ENCODE results near the gene TANGO2.

Gene TANGO2

GRCh38 chr22:20002128-20002527 lies 18.8 kb upstream of the TANGO2 start:
- Histone ChIP-seq H3K18ac (ENCODE audit: low read length) (no peak overlapping the region), H3K27me3 (ENCODE audit: insufficient read depth, low read length, poor library complexity) (no peaks in the 10 kb centered on the region), H3K23ac (ENCODE audit: low read length) (no peak overlapping the region), H4K5ac (ENCODE audit: low read length) (no peak overlapping the region), H3K4me1 (ENCODE audit: control insufficient read depth, low read depth, low read length) (peaks cover 10% of the 10 kb centered on the region), H3K56ac (ENCODE audit: low read length) (no peak overlapping the region), H3K79me1 (ENCODE audit: low read length) (no peaks in the 10 kb centered on the region), H2BK15ac (replicated peaks; ENCODE audit: low read depth) (no peak overlapping the region), H3K27ac (ENCODE audit: low read depth, low read length) (no peak overlapping the region), H3K9ac (ENCODE audit: low read length) (no peak overlapping the region), H3K4me2 (ENCODE audit: low read length) (no peak overlapping the region), H4K8ac (ENCODE audit: low read depth, low read length) (no peak overlapping the region), H2BK120ac (ENCODE audit: low read depth, low read length) (no peak overlapping the region), H2AK5ac (ENCODE audit: low read length) (no peak overlapping the region), H3K4me3 (ENCODE audit: low read length) (no peak overlapping the region), H3K4ac (ENCODE audit: low read depth, low read length) (no peak overlapping the region), H3K79me2 (ENCODE audit: control insufficient read depth, insufficient read depth, low read length) (no peaks in the 10 kb centered on the region), H3K36me3 (ENCODE audit: control insufficient read depth, insufficient read depth, low read length) (no peaks in the 10 kb centered on the region), H2BK5ac (ENCODE audit: low read length) (no peak overlapping the region)
- DNase-seq = no peak
- no CpG with 5 or more reads among the region's 9 CpGs for WGBS (ENCODE audit: extremely low coverage, insufficient coverage, low lambda C conversion rate)

- Histone ChIP-seq H3K18ac (ENCODE audit: low read length) (no peak overlapping the region), H3K4ac (ENCODE audit: low read depth, low read length) (no peak overlapping the region), H3K4me3 (ENCODE audit: low read length) (no peak overlapping the region), H3K36me3 (ENCODE audit: control insufficient read depth, insufficient read depth, low read length) (no peaks in the 10 kb centered on the region), H3K79me2 (ENCODE audit: control insufficient read depth, insufficient read depth, low read length) (no peaks in the 10 kb centered on the region), H3K23ac (ENCODE audit: low read length) (no peak overlapping the region), H2BK5ac (ENCODE audit: low read length) (no peak overlapping the region), H3K27ac (ENCODE audit: low read depth, low read length) (no peak overlapping the region), H3K79me1 (ENCODE audit: low read length) (no peaks in the 10 kb centered on the region), H3K4me1 (ENCODE audit: control insufficient read depth, low read depth, low read length) (peaks cover 10% of the 10 kb centered on the region), H2AK5ac (ENCODE audit: low read length) (no peak overlapping the region), H4K8ac (ENCODE audit: low read depth, low read length) (no peak overlapping the region), H3K9ac (ENCODE audit: low read length) (no peak overlapping the region), H3K4me2 (ENCODE audit: low read length) (no peak overlapping the region), H3K27me3 (ENCODE audit: insufficient read depth, low read length, poor library complexity) (no peaks in the 10 kb centered on the region), H4K5ac (ENCODE audit: low read length) (no peak overlapping the region), H2BK120ac (ENCODE audit: low read depth, low read length) (no peak overlapping the region), H2BK15ac (replicated peaks; ENCODE audit: low read depth) (no peak overlapping the region), H3K56ac (ENCODE audit: low read length) (no peak overlapping the region)
- WGBS (ENCODE audit: extremely low coverage, insufficient coverage, low lambda C conversion rate) = no CpG with 5 or more reads among the region's 2 CpGs
- no peak for DNase-seq
Measured at GRCh38 chr22:20002636-20003035, 18.3 kb upstream of the TANGO2 start.

- Histone ChIP-seq H3K27me3 (ENCODE audit: insufficient read depth, low read length, poor library complexity) (no peaks in the 10 kb centered on the region), H3K79me2 (ENCODE audit: control insufficient read depth, insufficient read depth, low read length) (no peaks in the 10 kb centered on the region), H3K79me1 (ENCODE audit: low read length) (no peaks in the 10 kb centered on the region), H3K4ac (ENCODE audit: low read depth, low read length) (no peak overlapping the region), H3K4me1 (ENCODE audit: control insufficient read depth, low read depth, low read length) (peaks cover 7% of the 10 kb centered on the region), H3K36me3 (ENCODE audit: control insufficient read depth, insufficient read depth, low read length) (no peaks in the 10 kb centered on the region), H2BK5ac (ENCODE audit: low read length) (no peak overlapping the region), H3K4me2 (ENCODE audit: low read length) (no peak overlapping the region), H3K23ac (ENCODE audit: low read length) (no peak overlapping the region), H3K18ac (ENCODE audit: low read length) (no peak overlapping the region), H2BK15ac (replicated peaks; ENCODE audit: low read depth) (no peak overlapping the region), H3K4me3 (ENCODE audit: low read length) (no peak overlapping the region), H2AK5ac (ENCODE audit: low read length) (no peak overlapping the region), H3K27ac (ENCODE audit: low read depth, low read length) (no peak overlapping the region), H3K56ac (ENCODE audit: low read length) (no peak overlapping the region), H4K8ac (ENCODE audit: low read depth, low read length) (no peak overlapping the region), H2BK120ac (ENCODE audit: low read depth, low read length) (no peak overlapping the region), H3K9ac (ENCODE audit: low read length) (no peak overlapping the region), H4K5ac (ENCODE audit: low read length) (no peak overlapping the region)
- WGBS (ENCODE audit: extremely low coverage, insufficient coverage, low lambda C conversion rate) = no CpG with 5 or more reads among the region's 1 CpG
- DNase-seq = no peak
Measured at GRCh38 chr22:20003304-20003703, 17.6 kb upstream of the TANGO2 start.

- Histone ChIP-seq H3K4me2 (ENCODE audit: low read length) (no peak overlapping the region), H4K8ac (ENCODE audit: low read depth, low read length) (no peak overlapping the region), H3K4me1 (ENCODE audit: control insufficient read depth, low read depth, low read length) (no peaks in the 10 kb centered on the region), H2AK5ac (ENCODE audit: low read length) (no peak overlapping the region), H3K36me3 (ENCODE audit: control insufficient read depth, insufficient read depth, low read length) (no peaks in the 10 kb centered on the region), H3K23ac (ENCODE audit: low read length) (no peak overlapping the region), H2BK5ac (ENCODE audit: low read length) (no peak overlapping the region), H2BK120ac (ENCODE audit: low read depth, low read length) (no peak overlapping the region), H4K5ac (ENCODE audit: low read length) (no peak overlapping the region), H3K79me1 (ENCODE audit: low read length) (no peaks in the 10 kb centered on the region), H3K27ac (ENCODE audit: low read depth, low read length) (no peak overlapping the region), H3K4ac (ENCODE audit: low read depth, low read length) (no peak overlapping the region), H3K18ac (ENCODE audit: low read length) (no peak overlapping the region), H3K79me2 (ENCODE audit: control insufficient read depth, insufficient read depth, low read length) (no peaks in the 10 kb centered on the region), H3K4me3 (ENCODE audit: low read length) (no peak overlapping the region), H3K27me3 (ENCODE audit: insufficient read depth, low read length, poor library complexity) (no peaks in the 10 kb centered on the region), H3K56ac (ENCODE audit: low read length) (no peak overlapping the region), H2BK15ac (replicated peaks; ENCODE audit: low read depth) (no peak overlapping the region), H3K9ac (ENCODE audit: low read length) (no peak overlapping the region)
- no peak for DNase-seq
- no CpG with 5 or more reads among the region's 3 CpGs for WGBS (ENCODE audit: extremely low coverage, insufficient coverage, low lambda C conversion rate)
Measured at GRCh38 chr22:20004464-20004863, 16.4 kb upstream of the TANGO2 start.

- H3K9ac ChIP-seq (ENCODE audit: low read length) = no peak overlapping the region
- no peak overlapping the region for H3K4me3 ChIP-seq (ENCODE audit: low read length)
- H3K56ac ChIP-seq (ENCODE audit: low read length) = no peak overlapping the region
- no peak overlapping the region for H2BK15ac ChIP-seq (replicated peaks; ENCODE audit: low read depth)
- no peaks in the 10 kb centered on the region for H3K79me2 ChIP-seq (ENCODE audit: control insufficient read depth, insufficient read depth, low read length)
- H2AK5ac ChIP-seq (ENCODE audit: low read length) = no peak overlapping the region
- no peak for DNase-seq
- H3K18ac ChIP-seq (ENCODE audit: low read length) = no peak overlapping the region
- no peaks in the 10 kb centered on the region for H3K4me1 ChIP-seq (ENCODE audit: control insufficient read depth, low read depth, low read length)
- H3K27me3 ChIP-seq (ENCODE audit: insufficient read depth, low read length, poor library complexity) = no peaks in the 10 kb centered on the region
- WGBS (ENCODE audit: extremely low coverage, insufficient coverage, low lambda C conversion rate) = no CpG with 5 or more reads among the region's 11 CpGs
- no peak overlapping the region for H4K8ac ChIP-seq (ENCODE audit: low read depth, low read length)
- no peak overlapping the region for H2BK120ac ChIP-seq (ENCODE audit: low read depth, low read length)
- H3K23ac ChIP-seq (ENCODE audit: low read length) = no peak overlapping the region
- no peaks in the 10 kb centered on the region for H3K79me1 ChIP-seq (ENCODE audit: low read length)
- H3K4me2 ChIP-seq (ENCODE audit: low read length) = no peak overlapping the region
- no peak overlapping the region for H2BK5ac ChIP-seq (ENCODE audit: low read length)
- no peak overlapping the region for H4K5ac ChIP-seq (ENCODE audit: low read length)
- no peaks in the 10 kb centered on the region for H3K36me3 ChIP-seq (ENCODE audit: control insufficient read depth, insufficient read depth, low read length)
- H3K4ac ChIP-seq (ENCODE audit: low read depth, low read length) = no peak overlapping the region
- H3K27ac ChIP-seq (ENCODE audit: low read depth, low read length) = no peak overlapping the region
Measured at GRCh38 chr22:20008221-20008995, 12.5 kb upstream of the TANGO2 start.

- no CpG with 5 or more reads among the region's 9 CpGs for WGBS (ENCODE audit: extremely low coverage, insufficient coverage, low lambda C conversion rate)
- no peak overlapping the region for H3K4me2 ChIP-seq (ENCODE audit: low read length)
Measured at GRCh38 chr22:20009018-20009491, 11.9 kb upstream of the TANGO2 start.

More at GRCh38 chr22:20009018-20009491, 11.9 kb upstream of the TANGO2 start:
- H3K27ac ChIP-seq (ENCODE audit: low read depth, low read length) = no peak overlapping the region
- H3K4me3 ChIP-seq (ENCODE audit: low read length) = no peak overlapping the region
- H3K23ac ChIP-seq (ENCODE audit: low read length) = no peak overlapping the region
- H3K18ac ChIP-seq (ENCODE audit: low read length) = no peak overlapping the region
- no peak overlapping the region for H4K8ac ChIP-seq (ENCODE audit: low read depth, low read length)
- no peak overlapping the region for H3K56ac ChIP-seq (ENCODE audit: low read length)
- no peaks in the 10 kb centered on the region for H3K79me1 ChIP-seq (ENCODE audit: low read length)
- no peak overlapping the region for H3K4ac ChIP-seq (ENCODE audit: low read depth, low read length)
- DNase-seq = no peak
- no peaks in the 10 kb centered on the region for H3K79me2 ChIP-seq (ENCODE audit: control insufficient read depth, insufficient read depth, low read length)
- no peaks in the 10 kb centered on the region for H3K4me1 ChIP-seq (ENCODE audit: control insufficient read depth, low read depth, low read length)
- H2BK5ac ChIP-seq (ENCODE audit: low read length) = no peak overlapping the region
- H2BK15ac ChIP-seq (replicated peaks; ENCODE audit: low read depth) = no peak overlapping the region
- H3K9ac ChIP-seq (ENCODE audit: low read length) = no peak overlapping the region
- H4K5ac ChIP-seq (ENCODE audit: low read length) = no peak overlapping the region
- no peaks in the 10 kb centered on the region for H3K27me3 ChIP-seq (ENCODE audit: insufficient read depth, low read length, poor library complexity)
- H3K36me3 ChIP-seq (ENCODE audit: control insufficient read depth, insufficient read depth, low read length) = no peaks in the 10 kb centered on the region
- H2BK120ac ChIP-seq (ENCODE audit: low read depth, low read length) = no peak overlapping the region
- no peak overlapping the region for H2AK5ac ChIP-seq (ENCODE audit: low read length)
